SU-DHL-6 (cell line): ENCODE results near the gene BEND5.

Source experiments
- EZH2phosphoT487 ChIP-seq: fragments of 200-600 bp; sonication (generic), shearing (Covaris generic); conservative IDR thresholded peaks from 2 replicates; pipeline ENCODE4 v1.6.1; 2018; ENCODE audit warnings: mild to moderate bottlenecking, antibody characterized with exemption, low read length, moderate library complexity, mixed read lengths
- TF ChIP-seq, protein P1 (sequence below): fragments of 200-600 bp; sonication (generic); IDR thresholded peaks from one replicate; pipeline ENCODE4 v1.5.1; 2017; ENCODE audit warnings: antibody characterized with exemption, mild to moderate bottlenecking, low read length, moderate library complexity; ENCODE audit not compliant: insufficient read depth, poor library complexity, severe bottlenecking

DNA sequence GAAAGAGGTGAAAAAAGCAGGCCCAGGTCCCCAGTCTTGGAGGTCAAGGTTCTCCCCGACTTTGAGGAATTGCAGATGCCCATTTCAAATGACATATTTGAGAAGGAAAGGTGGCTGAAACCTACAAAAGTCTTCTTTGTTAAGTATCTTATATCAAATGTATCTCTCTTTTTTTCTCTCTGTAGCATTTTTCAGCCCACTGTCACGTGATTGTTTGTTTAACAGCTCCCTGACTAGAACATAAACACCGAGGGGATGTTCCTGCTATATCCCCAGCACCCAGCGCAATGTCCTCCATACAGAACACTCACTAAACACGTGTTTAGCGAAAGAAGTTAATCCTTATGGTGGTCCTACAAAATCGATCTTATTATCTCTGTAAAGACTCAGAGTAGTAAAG, 27.6 kb downstream of the BEND5 start:
- TF ChIP-seq, protein P1, sequence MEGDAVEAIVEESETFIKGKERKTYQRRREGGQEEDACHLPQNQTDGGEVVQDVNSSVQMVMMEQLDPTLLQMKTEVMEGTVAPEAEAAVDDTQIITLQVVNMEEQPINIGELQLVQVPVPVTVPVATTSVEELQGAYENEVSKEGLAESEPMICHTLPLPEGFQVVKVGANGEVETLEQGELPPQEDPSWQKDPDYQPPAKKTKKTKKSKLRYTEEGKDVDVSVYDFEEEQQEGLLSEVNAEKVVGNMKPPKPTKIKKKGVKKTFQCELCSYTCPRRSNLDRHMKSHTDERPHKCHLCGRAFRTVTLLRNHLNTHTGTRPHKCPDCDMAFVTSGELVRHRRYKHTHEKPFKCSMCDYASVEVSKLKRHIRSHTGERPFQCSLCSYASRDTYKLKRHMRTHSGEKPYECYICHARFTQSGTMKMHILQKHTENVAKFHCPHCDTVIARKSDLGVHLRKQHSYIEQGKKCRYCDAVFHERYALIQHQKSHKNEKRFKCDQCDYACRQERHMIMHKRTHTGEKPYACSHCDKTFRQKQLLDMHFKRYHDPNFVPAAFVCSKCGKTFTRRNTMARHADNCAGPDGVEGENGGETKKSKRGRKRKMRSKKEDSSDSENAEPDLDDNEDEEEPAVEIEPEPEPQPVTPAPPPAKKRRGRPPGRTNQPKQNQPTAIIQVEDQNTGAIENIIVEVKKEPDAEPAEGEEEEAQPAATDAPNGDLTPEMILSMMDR: no peak
- no peak for TF ChIP-seq EZH2phosphoT487
